KBM-7 (cell line): Measurements from ENCODE around the gene FGF1.

Experiments used
- DNase-seq: peaks from one replicate; pipeline ENCODE4 v3.0.0-alpha.2; 2015
- in situ Hi-C: fragments of 300-500 bp; cut with MboI; formaldehyde crosslinking; loops from 2 replicates; pipeline ENCODE4 v1.14.3; 2020; ENCODE audit warnings: low sequenced_read_pairs, low pct_unique_long_range_greater_than_20kb, mixed read lengths

FGF1 gene

GRCh38 chr5:142627383-142628217, 58.3 kb downstream of the FGF1 start:
- DNase-seq = no peak
- in situ Hi-C loops = no loop called here

DNA sequence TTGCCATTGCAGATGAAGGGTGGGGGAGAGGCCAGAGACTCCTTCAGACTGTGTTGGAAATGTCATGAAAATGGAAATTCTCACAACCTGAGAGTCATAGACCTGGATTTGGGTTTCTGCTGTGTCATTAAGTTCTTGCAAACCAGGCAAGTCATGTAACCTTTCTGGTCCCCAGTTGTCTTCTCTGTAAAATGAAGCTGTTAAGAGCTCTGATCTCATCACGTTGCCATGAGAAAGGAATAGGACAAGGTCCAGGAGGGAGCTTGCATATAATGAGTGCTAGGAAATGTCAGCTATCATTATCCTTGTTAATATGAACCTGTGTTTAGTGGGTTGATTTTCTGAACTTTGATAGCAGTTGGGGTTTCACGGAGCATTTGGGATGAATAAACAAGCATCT, 59.1 kb downstream of the FGF1 start:
- in situ Hi-C loops = no loop called here
- DNase-seq = no peak

- in situ Hi-C loops = no loop called here
- DNase-seq = no peak
Measured at GRCh38 chr5:142626099-142626498, 59.8 kb downstream of the FGF1 start.

DNA sequence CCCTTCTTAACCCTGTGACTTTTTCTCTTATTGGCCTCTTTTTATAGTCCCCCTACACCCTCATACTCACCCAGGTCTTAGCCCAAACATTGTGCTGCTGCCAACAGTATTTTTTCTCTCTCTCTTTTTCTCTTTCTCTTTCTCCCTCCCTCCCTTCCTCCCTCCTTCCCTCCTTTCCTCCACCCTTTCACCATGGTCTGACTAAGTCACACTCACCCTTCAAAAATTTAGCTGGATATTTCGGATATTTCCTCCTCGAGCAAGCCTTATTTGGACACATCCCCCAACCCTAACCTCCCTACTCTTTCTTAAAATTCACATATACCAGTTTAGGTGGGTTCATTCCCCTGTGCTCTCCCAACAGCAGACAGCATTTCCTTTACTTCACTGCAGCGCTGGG, 64.7 kb downstream of the FGF1 start:
- DNase-seq = no peak
- in situ Hi-C loops = no loop called here

DNA sequence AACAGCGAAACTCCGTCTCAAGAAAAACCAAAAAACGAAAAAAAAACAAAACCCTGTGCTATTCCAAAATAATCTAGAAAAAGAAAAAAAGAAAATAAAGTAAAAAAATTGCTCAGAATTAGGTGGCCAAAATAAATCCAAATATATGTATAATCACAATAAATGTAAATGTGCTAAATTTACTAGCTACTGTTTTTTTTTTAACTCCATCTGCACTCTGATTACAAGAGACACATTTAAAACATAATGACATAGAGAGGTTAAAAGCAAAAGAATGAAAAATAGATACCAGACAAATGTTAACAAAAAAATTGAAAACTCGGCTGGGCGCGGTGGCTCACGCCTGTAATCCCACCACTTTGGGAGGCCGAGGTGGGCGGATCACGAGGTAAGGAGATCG, 66.1 kb downstream of the FGF1 start:
- in situ Hi-C loops = no loop called here
- no peak for DNase-seq

- in situ Hi-C loops = no loop called here
- no peak for DNase-seq
Measured at GRCh38 chr5:142618130-142618523, 67.8 kb downstream of the FGF1 start.

GRCh38 chr5:142617416-142618129, 68.3 kb downstream of the FGF1 start:
- DNase-seq = no peak
- in situ Hi-C loops = no loop called here

DNA sequence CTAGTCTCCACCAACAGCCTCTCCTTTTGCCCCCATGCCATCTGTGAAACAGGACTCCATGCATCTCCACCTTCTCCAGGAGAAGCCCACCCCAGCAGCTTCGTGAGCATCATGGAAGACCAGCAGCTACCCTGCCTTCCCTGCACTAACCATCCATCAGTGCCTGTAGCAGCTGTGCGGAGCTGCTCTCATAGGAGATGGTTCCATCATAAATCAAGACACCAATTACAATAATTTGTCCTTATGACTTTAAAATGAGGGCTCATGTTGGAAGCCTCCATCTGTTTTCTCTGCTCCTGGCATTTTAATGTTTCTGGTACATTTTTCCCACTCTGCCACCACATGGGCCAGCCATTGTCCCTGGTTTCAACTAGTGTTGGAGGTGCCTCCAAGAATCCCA, 69.9 kb downstream of the FGF1 start:
- in situ Hi-C loops = no loop called here
- DNase-seq = no peak

GRCh38 chr5:142614054-142614453, 71.8 kb downstream of the FGF1 start:
- in situ Hi-C loops = no loop called here
- no peak for DNase-seq

DNA sequence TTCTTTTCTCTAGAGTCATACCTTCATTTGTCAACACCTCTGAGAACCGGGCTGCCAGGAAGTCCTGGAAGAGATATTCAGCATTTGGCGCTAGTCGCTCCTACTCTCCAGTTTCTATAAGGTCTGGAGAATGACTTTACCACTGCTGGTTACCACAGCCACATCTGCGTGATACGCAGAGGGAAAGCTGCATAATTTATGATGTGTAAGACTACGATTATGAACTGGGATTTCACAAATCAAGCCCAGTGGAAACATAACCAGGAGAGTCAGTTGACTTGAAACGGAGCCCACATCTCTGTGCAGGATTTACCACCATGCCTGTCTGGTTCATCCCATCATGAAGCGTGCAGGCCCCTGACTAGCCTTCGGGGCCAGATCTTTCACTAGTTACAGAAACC, 72.6 kb downstream of the FGF1 start:
- no peak for DNase-seq
- in situ Hi-C loops = no loop called here

DNA sequence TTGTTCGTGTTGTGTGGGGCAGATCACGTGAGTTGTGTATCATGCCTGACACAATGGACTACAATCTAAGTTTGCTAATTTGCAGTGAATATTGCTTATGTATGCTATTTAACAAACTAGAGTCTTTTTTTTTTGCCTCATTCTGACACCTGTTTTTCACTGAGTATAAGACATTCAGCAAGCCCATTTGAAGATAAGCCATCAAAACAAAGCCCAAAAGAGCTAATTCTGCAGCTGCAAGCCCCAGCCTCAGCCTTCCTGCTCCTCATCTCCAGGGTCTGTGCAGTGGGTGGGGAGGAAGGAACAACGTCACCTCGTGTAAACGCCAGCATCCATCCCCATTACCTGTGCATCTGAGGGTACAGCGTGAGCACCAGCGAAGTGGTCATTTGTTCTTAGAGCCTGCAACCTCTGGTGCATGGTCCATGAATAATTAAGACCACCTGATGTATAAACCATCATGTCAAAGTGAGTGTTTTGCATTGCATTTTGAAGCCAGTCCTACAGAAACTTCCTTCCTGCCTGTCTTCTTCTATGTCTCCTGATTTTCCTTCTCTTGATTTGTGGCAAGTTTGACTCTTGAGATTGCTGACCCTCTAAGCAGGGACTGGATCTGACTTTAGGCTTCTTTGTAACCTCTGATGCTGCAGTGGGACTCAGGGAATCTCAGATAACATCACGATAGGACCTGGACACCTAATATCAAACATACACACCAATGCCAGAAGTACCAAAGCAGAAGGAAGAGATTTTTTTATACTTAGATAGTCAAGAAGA, 73.2 kb downstream of the FGF1 start:
- in situ Hi-C loops = no loop called here
- DNase-seq = no peak

DNA sequence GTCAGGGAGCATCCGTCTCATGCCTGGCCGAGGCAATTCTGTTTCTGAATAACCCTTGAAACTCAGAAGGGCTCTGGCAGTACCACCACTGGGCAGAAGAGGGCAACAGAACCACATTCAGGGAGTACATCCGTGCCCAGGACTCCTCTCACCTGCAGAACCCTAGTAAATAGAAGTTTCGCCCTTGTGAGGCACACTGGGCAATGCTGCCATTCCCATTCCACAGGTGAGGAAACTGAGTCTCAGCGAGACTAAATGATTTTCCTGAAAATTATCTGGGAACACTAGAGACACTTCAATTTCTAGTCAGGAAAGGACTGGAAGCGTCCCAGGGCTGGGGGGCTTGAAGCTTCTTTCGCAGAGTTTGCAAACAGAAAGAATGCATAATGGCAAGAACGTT, 74.7 kb downstream of the FGF1 start:
- DNase-seq = peak; percentile 62
- in situ Hi-C loops = no loop called here

- in situ Hi-C loops = no loop called here
- no peak for DNase-seq
Measured at GRCh38 chr5:142610176-142611001, 75.5 kb downstream of the FGF1 start.

- no peak for DNase-seq
- in situ Hi-C loops = no loop called here
Measured at GRCh38 chr5:142609142-142609541, 76.7 kb downstream of the FGF1 start.

- in situ Hi-C loops = no loop called here
- no peak for DNase-seq
Measured at GRCh38 chr5:142608081-142608480, 77.8 kb downstream of the FGF1 start.

DNA sequence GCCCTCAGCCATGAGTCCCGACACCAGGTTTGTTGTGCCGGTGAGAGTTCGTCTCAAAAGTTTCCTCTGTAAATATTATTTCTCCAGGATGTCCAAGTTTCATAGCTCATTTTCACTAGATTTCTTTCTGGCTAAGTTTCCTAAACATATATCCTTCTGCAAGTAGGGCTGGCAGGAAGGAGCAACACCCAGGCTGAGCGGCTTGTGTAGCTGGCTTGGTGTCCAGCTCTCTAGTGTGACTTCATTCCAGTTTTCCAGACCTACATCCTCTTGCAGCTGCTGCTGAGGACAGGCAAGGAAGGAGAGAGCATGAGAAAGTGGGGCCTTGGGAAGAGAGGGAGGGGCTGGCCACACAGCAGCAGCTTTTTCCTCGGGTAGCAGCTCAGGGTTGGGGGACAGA, 80.3 kb downstream of the FGF1 start:
- in situ Hi-C loops = no loop called here
- DNase-seq = no peak

DNA sequence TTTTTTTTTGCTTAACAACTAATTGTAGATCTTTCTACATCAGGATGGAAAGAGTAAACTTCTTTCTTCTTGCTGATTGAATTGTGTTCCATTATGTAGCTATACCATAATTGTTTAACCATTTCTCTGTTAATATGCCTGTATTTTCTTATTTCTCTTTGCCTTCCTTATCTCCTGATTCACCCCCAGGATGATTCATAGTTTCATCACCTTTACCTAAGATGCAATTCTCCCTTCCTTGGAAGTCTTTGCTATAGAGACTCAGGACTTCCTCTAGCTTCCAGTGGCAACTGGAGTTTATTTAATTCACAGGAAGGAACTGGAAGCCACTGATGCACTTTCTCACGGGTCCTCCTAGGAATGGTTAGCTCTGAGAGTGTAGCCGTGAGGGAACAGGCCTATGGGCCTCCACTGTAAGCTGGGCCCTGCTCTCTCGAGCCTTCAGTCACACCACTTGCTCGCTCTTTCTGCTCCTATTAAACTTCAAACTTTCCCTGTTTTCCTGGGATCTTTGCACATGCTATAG, 83.1 kb downstream of the FGF1 start:
- in situ Hi-C loops = no loop called here
- no peak for DNase-seq

GRCh38 chr5:142601432-142601831, 84.5 kb downstream of the FGF1 start:
- DNase-seq = no peak
- in situ Hi-C loops = no loop called here
